Glomerular endothelial cell (primary cell): ENCODE data around the gene ZAP70. TPM values are rescaled to one million over a fixed set of nuclear protein-coding genes. Genes with fewer than 3 reads are reported as not detected.

ENCODE experiments used
- DNase-seq: peaks from one replicate; pipeline ENCODE4 v3.0.0-alpha.2; 2011; ENCODE audit warnings: low read depth, low spot score; ENCODE audit errors: extremely low read depth
- total RNA-seq: library from RNA; depleted of rRNA; stranded (reverse); fragments of >200 nt; gene quantifications from 2 replicates; pipeline ENCODE4 v1.2.3, GENCODE V29; 2015

Gene ZAP70
- total RNA-seq, 1 donor from 2014 or later: 2.7 TPM

DNA sequence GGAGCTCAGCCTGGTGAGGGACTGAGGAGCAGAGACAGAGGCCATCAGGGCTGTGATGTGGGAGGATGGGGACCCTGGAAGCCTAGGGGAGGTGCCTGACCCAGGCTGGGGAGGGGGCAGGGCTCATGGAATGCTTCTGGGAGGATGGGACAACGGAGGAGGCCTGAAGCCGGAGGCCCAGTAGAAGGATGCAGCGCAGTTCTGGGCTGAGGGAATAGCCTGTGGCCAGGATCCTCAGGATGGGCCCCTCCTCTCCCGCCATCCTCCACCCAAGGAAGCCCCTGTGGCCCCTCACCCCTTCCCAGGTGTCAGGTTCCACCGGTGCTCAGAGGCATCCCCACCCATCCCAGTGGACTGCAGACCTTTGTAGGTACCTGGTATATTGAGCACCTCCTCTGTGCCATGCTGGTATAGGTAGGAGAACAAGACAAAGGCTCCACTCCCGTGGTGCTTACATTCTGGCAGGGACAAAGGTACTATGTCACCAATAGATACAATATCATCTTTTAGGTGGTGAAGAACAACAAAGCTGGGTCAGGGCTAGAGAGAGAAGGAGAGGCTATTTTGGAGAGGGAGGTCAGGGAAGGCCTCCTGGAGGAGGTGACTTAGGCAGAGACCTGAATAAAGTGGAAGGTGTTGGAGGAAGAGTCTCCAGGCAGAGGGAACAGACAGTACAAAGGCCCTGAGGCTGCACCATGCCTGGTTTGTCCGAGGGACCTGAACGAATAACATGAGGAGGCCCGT is 2.7 kb downstream of the ZAP70 start:
- DNase-seq: no peak

DNA sequence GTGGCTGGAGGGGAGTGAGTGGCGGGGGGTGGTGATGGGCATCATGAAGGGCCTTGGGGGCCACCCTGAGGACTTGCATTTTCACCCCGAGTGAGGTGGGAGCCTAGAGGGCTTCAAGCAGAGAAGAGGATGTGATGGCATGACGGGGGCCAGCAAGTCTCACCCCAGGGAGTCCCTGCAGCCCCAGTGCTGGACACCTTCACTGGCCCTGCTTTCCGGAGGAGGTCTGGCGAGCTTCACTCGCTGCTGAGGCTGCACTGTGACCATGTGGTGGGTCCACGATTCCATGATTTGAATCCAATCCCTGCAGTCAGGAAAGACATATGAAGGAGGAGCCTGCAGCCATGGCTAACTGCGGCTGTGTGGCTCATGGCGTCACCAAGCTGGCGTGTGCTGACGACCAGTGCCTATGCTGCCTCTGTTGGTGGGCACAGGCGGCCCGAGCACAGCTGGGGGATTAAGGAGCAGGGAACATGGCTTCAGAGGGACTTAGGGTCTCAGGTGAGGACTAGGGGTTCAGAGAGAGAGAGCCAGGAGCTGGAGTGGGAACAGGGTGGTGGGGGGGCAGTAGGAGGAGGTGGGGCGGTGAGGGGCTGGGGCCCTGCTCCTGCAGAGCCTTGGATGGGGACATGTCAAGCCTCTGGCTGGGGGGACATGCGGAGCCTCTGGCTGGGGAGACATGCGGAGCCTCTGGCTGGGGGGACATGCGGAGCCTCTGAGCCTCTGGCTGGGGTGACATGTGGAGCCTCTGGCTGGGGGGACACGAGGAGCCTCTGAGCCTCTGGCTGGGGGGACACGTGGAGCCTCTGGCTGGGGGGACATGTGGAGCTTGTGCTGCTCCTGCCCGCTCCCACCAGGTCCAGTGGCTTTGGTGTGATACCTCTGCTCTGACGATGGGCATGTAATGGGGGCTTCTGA is 3.6 kb downstream of the ZAP70 start:
- no peak for DNase-seq

DNA sequence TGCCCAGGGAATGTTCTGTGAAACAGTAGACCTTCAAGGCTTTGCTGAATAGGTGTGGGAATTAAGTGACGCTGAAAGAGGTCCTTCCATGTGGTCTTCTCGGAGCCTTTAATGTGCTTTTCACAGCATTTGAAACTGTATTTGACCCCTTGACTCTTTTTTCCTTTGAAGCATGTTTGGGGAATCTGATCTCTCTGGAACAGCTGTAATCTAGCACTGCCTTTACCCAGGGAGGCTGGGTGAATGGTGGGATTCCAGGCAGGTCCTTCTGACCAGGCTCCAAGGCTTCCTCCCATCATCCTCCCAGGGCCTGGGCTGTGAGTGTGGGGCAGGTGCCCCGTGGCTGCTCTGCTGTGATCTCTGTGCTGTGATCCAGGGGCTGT is 4.2 kb downstream of the ZAP70 start:
- no peak for DNase-seq

DNA sequence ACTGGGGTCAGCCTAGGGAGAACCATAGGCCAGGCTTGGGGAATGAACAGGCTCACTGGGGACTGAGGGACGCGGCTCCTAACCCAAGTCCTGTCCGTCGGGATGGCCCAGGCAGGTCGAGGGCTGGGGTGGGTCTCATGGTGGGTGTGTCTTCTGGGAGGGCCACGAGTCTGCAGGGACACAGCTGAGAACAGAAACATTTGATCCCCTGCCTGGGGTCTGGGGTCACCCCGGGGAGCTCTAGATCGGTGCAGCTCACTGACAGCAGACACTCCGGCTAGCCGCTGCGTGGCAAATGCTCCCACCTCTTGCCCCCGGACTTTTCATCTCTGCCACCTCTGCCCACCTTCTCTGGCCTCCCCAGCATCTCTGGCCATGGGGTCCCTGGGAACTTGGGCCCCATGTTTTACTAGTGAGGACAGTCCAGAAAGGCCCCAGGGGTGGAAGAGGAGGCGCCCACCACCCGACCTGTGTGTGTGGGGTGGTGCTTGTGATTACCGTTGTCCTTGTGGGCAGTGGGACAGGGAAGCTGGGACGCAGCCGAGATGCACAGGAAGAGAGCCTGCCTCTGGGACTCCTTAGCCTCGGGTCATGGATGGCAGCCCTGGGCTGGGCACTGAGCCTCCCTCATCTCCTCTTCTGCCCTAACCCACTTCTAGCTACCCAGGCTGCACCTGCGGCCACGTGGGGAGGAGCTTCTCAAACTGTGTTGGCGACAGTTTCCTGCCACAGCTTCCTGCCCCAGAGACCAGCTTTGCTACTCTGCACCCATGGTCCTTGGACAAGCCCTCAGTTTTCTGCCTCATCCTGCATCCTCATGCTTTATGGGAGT is 4.9 kb downstream of the ZAP70 start:
- DNase-seq: no peak

DNA sequence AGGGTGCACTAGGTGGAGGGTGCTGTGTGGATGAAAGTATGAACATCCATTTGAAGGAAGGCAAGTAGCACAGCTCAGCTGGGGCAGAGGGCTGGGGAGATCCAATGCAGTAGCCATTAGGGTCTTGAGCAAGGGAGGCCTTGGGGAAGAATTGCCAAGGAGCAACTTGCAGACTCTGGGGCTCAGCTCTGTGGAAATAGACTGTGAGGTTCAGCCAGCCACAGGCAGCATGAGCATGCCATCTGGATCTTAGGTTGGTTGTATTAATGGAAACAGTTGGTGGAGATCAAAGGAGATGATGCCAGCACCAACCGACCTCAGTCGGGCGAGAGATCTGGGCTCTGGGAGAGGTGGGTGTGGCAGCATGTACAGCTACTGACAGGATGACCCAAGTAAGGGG is 5.6 kb downstream of the ZAP70 start:
- DNase-seq: no peak

DNA sequence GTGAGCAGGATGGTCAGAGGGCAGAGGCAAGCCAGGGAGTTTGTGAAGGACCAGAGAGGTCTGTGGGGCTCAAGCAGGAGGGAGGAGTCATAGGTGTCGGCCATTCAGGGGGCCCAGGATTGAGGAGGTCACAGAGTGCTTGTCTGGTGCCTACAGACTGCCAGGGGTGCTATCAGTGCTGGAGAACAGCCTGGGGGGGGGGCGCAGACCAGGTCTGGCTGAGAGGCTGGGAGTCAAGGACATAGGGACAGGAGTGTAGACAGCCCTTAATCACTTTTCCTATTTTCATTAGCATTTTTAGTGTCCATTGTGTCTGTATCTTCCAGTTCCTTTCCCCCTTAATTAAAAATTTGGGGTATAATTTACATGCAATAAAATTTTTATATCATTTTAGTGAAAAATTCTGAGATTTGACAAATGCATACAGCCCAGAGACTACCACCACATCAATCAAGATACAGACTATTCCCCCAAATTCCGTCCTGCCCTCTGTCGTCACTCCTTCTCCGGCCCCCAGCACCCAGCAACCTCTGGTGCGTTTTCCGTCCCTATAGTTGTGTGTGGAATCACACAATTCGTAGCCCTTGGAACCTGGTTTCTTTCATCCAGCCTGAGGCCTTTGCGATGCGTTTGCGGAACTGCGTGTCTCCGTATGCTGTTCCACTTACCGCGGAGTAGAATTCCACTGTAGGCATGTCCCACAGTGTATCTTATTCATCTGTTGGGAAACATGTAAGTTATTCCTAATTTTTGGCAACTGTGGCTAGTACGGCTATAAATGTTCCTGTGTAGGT is 6.2 kb downstream of the ZAP70 start:
- DNase-seq: no peak

DNA sequence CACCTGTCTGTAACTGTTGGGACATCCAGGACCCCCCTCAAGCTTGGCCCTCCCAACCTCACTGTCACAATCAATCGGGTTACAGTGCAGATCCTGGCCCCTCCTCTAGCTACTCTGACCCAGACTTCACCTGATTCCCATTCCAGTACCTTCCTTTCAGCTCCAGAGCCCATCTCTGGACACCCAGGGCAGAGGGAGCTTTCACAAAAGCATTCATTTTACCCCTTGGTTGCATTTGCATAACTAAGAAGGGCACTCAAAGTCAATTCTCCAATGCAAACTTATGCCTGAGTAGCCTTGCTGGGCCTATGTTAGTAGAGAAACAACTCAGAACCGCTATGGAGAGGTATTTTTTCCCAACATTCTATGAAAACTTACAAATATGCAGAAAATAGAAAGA is 7.4 kb downstream of the ZAP70 start:
- no peak for DNase-seq

DNA sequence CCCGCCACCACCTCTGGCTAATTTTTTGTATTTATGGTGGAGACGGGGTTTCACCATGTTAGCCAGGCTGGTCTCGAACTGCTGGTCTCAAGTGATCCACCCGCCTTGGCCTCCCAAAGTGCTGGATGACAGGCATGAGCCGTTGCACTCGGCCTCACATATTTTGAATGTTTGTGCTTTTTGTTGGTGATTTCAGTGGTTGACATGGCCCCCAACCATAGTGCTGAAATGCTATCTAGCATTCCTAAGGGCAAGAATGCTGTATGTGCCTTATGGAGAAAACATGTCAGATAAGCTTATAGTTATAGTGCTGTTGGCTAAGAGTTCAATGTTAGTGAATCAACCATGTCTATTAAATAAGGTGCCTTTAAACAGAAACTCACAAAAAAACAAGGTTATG is 8.9 kb downstream of the ZAP70 start:
- DNase-seq: no peak

DNA sequence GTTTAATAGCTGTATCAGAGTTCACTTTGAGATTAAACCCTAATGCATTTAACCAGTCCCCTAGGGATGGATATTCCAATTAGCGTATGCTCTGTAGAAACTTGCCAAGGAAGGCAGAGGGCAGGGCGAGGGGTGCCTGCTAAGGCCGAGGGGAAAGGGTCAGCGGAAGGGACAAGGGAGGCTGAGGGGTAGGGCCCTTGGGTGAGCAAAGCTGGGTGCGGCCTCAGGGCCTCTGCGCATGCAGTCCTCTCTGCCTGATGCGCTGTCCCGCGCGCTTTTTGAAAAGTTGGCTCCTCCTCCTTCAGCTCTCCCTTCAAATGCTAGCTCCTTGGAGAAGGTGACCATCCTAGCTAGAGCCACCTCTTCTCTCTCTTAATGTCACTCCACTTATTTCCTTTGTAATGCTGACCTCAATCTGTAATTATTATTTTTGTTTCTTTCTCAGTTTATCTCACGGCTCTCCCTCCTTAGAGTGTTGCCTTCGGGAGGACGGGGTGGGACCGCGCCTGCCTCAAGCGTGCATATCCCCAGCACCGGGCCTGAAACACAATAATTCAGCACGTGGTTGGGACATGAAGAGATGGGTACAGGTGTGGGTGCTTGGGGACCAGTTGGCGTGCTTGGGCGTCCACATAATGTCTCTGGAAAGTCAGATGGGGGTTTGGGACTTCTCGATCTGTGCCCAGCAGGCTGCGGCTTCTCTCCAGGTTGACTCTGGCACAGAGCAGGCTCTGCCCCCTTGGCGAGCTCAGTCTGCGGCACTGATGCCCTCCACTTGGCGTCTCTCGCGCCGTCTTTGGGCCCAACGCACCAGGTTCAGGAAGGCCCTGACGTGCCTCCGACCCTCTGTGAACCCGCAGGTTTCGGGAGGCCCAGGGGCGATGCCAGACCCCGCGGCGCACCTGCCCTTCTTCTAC is 10.0 kb downstream of the ZAP70 start:
- no peak for DNase-seq

DNA sequence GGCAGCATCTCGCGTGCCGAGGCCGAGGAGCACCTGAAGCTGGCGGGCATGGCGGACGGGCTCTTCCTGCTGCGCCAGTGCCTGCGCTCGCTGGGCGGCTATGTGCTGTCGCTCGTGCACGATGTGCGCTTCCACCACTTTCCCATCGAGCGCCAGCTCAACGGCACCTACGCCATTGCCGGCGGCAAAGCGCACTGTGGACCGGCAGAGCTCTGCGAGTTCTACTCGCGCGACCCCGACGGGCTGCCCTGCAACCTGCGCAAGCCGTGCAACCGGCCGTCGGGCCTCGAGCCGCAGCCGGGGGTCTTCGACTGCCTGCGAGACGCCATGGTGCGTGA is 10.7 kb downstream of the ZAP70 start:
- DNase-seq: no peak

DNA sequence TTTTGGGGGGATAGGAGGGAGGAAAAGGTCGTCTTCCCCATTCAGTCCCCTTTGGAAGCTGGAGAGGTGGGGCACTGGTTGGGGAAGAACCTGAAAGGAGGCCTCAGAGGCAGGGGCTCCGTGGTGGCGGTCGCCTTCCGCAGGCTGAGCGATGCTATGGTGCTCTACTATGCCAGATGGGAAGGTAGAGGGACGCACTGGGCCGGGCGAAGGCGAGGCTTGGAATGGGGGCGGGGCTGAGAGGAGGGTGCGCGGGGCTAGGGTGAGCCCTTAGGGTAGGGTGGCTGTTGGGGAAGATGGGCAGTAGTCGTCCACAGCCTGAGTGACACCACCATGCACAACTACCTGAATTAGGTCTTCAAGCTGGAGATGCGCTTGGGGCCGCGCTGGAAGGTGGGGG is 11.1 kb downstream of the ZAP70 start:
- no peak for DNase-seq

DNA sequence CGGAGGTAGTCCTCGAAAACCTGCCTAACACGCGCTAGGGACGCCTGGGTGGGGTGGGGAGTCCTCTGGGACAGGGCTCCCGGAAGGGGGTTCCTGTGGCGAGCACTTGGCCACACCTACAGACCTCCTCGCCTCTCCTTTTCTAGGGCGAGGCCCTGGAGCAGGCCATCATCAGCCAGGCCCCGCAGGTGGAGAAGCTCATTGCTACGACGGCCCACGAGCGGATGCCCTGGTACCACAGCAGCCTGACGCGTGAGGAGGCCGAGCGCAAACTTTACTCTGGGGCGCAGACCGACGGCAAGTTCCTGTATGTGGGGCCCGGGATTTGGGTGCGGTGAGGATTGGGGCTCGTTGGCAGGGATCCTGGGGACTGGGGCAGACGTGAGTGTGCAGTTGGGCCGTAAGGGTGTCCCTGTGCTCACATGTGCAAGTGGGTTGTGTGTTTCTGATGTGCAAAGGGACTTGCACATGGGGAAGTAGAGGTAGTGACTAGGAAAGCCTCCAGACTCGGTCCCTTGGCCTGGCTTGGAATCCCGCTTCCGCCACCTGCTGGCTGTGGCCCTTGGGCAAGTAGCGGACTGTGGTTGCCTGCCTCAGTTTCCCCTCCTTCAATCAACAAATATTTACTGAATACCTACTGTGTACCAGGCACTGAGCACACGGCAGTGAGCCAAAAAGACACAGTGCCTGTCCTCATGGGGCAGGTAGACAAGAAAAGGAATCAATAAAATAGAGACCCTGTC is 11.7 kb downstream of the ZAP70 start:
- no peak for DNase-seq

DNA sequence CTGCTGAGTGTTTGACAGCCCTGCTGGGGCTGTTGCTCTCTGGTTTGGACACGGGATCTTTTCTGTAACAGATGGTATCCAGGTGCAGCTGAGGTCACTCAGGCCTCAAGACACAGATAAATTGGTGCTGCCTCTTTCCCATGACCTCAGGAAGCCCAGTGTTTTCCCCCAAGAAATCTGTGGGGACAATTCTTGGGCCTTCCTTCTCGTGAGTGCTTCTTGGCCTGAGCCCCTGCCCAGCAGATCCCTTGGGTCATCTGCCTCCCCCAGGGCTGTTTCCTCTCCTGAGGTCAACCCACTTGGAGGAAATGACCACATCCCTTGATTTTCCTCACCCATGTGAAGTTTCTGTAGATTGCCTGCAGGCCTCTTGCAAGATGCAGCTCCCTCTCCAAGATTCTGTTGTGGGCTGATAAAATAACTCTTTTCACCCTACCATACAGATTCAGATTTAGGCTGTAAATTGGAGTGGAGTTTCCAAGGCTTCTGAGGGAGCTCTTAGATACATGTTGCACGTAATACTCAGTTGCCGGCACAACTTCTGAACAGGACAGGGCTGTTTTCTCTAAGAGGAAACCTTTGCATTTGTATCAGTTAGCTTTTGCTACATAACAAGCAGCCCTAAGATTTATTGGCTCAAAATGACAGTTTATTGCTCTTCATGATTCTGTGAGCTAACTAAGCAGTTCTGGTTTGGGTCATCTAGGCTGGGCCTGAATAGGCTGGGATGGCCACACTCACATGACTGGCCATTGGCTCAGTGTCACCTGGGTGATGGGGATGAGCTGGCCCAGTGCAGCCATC is 13.1 kb downstream of the ZAP70 start:
- no peak for DNase-seq

DNA sequence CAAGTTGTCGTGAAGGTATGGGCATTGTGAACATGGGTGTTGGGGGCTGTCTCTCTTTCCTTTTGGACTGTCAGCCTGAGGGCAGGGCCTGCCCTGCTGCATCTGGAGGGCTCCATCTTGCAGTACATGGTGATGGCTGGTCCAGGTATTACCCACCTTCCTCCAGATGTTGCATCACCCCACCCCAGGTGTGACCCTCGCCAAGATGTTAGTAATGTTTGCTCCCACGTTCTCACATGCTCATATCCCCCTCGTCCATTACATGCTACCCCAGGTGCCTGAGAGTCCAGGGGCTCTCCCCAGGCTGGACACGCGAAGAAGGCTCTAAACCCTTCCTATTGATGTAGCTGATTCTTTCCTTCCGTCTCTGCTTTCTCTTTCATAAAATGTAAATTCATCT is 13.9 kb downstream of the ZAP70 start:
- DNase-seq: no peak

DNA sequence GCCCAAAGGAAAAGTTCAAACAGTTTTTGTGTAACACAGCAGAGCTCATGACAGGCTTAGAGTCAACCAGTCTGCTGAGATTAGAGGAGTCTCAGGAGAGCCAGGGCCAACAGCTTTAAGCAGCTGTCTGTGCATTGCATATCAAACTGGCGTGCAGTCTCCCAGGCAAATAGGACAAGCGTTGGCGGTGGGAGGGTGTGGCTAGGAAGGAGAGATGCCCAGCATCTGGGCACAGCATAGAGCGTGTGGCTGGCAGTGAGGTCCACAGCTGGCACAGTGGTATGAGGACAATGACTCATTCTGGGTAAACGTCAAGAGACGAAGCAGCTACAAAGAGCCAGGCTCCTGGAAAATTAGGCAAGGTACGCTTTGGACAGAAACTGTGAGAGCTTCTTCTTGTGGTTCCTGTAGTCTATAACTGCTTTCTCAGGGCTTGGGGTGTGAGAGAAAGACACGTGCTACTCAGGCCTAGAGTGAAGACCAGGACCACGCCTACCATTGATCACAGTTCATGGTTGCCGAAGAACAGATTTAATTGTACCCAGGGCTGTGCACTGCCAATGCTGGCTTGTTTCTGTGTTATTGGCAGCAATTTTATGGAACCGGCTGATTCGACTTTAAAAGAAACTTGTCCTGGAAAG is 14.8 kb downstream of the ZAP70 start:
- DNase-seq: no peak

DNA sequence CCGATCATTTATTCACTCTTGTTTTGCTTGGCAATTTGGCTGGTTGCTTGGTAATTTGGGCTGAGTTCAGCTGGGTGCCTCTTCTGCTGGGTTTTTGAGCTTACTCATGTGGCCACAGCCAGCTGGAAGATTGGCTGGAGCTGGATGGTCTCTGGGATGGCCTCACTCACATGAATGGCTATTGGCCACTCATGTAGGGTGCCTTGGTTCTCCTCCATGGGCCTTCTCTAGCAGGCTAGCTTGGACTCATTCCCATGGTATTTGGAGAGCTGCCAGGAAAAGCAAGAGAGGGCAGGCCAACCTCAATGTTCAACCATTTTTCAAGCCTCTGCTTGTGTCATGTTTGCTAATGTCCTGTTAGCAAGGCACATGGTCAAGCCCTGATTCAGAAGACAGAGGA is 16.9 kb downstream of the ZAP70 start:
- no peak for DNase-seq

DNA sequence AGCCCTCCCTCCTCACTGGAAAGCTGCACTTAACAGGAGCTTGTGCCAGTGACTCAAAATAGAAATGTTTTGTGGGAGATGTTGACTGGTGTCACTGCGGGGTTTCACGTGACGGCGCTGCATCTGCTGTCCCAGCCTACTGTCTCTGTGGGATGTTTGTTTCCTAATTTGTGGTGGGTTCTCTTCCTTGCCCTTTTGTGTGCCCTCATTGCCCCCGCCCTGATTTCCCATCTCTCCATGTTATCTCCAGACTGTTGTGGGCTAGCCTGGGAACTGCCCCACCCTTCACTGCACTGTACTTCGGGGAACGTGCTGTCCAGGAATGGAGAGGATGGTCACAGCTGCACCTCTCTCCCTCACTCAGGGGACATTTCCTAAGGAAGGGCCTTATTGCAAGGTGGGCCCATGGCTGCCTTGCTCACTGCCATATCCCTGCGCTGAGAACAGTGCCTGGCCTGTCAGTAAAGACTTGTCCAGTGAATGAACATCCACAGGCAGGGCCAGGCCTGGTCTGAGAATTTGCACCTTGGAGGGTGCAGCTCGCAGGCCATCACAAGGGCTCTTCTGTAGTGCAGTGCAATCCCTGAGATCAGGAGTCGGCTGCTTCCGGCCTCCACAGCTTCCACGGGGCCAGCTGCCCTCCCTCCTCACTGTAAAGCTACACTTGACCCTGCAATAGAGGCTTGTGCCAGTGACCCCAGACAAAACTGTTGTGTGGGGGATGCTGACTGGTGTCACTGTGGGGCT is 18.1 kb downstream of the ZAP70 start:
- DNase-seq: no peak
